ENCODE results near the gene METTL13. TPM values are rescaled to one million over a fixed set of nuclear protein-coding genes. Genes with fewer than 3 reads are reported as not detected.

Gene METTL13
- total and polyA plus RNA-seq, 9 of the 15 experiments (the other 6 are each of a cell fraction or from before 2014, with no cell fraction given) = 18.9 to 78.9 (median 54.9) TPM

GRCh38 chr1:171780583-171781175, 781 bp upstream of the METTL13 start:
- intact Hi-C loops (cut with micrococcal nuclease) = loop anchor here (1.0 to 2.0 kb wide), 3 partner anchors 18 to 134 kb away; partner anchors contain the start of gene VAMP4
- Histone ChIP-seq H3K27me3 (ENCODE audit: control insufficient read depth in 2 of 2, insufficient read depth in 2 of 2, low read length in 2 of 2) (no peaks in the 10 kb centered on the region), H3K79me2 (ENCODE audit: control insufficient read depth, insufficient read depth, low read length) (peaks cover 42% of the 10 kb centered on the region), H3K4me1 (replicated peaks in 1 of 2; ENCODE audit: control insufficient read depth in 2 of 2, insufficient read depth in 2 of 2, low read length in 2 of 2) (peaks cover 14 to 28% of the 10 kb centered on the region in 2 experiments; a peak in 4 of 5 replicates), H4K20me1 (replicated peaks; ENCODE audit: control insufficient read depth, insufficient read depth, low read length) (no peaks in the 10 kb centered on the region), H3K9me3 (replicated peaks; ENCODE audit: control insufficient read depth, insufficient read depth, low read depth, low read length) (peaks cover 4% of the 10 kb centered on the region; the same call in 1 of the 2 replicates), H3K36me3 (ENCODE audit: control insufficient read depth, insufficient read depth, low read length) (peaks cover 33% of the 10 kb centered on the region), H3K4me2 (ENCODE audit: insufficient read depth, low read length) (peak overlapping the region; percentile 96), H3K4me3 (peak overlapping the region; percentile 39), H3K9ac (ENCODE audit: insufficient read depth in 1 of 2, low read depth in 2 of 2, low read length in 2 of 2) (peak overlapping the region; percentile 76 to 94), H2AFZ (ENCODE audit: low read depth, low read length) (peak overlapping the region; percentile 95), H3K27ac (ENCODE audit: extremely low read depth, low read depth, low read length) (peak overlapping the region; percentile 97), H3K9me1 (ENCODE audit: control insufficient read depth, insufficient read depth, low read length) (peaks cover 3% of the 10 kb centered on the region)
- ChIA-PET POLR2A (interaction anchor here (0.9 to 2.1 kb wide), 6 partner anchors 18 to 38 kb away, joined by 3 to 11 read pairs (median 4); no protein-coding TSS in a partner anchor), CTCF (ENCODE audit: low intra/inter-chr PET ratio) (no interaction called here)
- BruUV-seq (replicated peaks) = TSS peak; percentile 96
- 24% methylated on average over 10 of the region's 11 CpGs for WGBS (ENCODE audit: insufficient coverage, low coverage, missing lambda C conversion rate)
- no peak for DNase-seq (ENCODE audit: extremely low read depth in 1 of 4, low spot score in 3 of 4)
- no peak for ATAC-seq
- in situ Hi-C loops (cut with MboI) = no loop called here
- no peak for FAIRE-seq
- TF ChIP-seq MCM5 (IDR thresholded peaks at IDR 0.05; ENCODE audit: low read depth) (no peak), MED1 (CRISPR knock-in tag; IDR thresholded peaks at IDR 0.05; ENCODE audit: borderline replicate concordance) (no peak), LEF1 (IDR thresholded peaks at IDR 0.05) (peak; percentile 57), ZEB2 (IDR thresholded peaks at IDR 0.05) (peak; percentile 46; the same call in 1 of the 2 replicates), GTF2E2 (tag; IDR thresholded peaks at IDR 0.05) (peak; percentile 79; the same call in 1 of the 2 replicates), SMARCA4 (IDR thresholded peaks at IDR 0.05) (peak; percentile 51), AFF1 (IDR thresholded peaks at IDR 0.05; ENCODE audit: low read depth in 1 of 2, partially characterized antibody in 2 of 2) (peak in 1 of 2 experiments; percentile 79), RFX7 (CRISPR knock-in tag; IDR thresholded peaks at IDR 0.05) (peak; percentile 56; the same call in 1 of the 2 replicates)
- TF ChIP-seq, protein P1, sequence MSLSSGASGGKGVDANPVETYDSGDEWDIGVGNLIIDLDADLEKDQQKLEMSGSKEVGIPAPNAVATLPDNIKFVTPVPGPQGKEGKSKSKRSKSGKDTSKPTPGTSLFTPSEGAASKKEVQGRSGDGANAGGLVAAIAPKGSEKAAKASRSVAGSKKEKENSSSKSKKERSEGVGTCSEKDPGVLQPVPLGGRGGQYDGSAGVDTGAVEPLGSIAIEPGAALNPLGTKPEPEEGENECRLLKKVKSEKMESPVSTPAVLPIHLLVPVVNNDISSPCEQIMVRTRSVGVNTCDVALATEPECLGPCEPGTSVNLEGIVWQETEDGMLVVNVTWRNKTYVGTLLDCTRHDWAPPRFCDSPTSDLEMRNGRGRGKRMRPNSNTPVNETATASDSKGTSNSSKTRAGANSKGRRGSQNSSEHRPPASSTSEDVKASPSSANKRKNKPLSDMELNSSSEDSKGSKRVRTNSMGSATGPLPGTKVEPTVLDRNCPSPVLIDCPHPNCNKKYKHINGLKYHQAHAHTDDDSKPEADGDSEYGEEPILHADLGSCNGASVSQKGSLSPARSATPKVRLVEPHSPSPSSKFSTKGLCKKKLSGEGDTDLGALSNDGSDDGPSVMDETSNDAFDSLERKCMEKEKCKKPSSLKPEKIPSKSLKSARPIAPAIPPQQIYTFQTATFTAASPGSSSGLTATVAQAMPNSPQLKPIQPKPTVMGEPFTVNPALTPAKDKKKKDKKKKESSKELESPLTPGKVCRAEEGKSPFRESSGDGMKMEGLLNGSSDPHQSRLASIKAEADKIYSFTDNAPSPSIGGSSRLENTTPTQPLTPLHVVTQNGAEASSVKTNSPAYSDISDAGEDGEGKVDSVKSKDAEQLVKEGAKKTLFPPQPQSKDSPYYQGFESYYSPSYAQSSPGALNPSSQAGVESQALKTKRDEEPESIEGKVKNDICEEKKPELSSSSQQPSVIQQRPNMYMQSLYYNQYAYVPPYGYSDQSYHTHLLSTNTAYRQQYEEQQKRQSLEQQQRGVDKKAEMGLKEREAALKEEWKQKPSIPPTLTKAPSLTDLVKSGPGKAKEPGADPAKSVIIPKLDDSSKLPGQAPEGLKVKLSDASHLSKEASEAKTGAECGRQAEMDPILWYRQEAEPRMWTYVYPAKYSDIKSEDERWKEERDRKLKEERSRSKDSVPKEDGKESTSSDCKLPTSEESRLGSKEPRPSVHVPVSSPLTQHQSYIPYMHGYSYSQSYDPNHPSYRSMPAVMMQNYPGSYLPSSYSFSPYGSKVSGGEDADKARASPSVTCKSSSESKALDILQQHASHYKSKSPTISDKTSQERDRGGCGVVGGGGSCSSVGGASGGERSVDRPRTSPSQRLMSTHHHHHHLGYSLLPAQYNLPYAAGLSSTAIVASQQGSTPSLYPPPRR (CRISPR knock-in tag; IDR thresholded peaks at IDR 0.05; ENCODE audit: borderline replicate concordance) = 0 out of 2 replicates have a peak, but pooled peaks have one; percentile 51
- TF ChIP-seq, protein P2, sequence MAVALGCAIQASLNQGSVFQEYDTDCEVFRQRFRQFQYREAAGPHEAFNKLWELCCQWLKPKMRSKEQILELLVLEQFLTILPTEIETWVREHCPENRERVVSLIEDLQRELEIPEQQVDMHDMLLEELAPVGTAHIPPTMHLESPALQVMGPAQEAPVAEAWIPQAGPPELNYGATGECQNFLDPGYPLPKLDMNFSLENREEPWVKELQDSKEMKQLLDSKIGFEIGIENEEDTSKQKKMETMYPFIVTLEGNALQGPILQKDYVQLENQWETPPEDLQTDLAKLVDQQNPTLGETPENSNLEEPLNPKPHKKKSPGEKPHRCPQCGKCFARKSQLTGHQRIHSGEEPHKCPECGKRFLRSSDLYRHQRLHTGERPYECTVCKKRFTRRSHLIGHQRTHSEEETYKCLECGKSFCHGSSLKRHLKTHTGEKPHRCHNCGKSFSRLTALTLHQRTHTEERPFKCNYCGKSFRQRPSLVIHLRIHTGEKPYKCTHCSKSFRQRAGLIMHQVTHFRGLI (CRISPR knock-in tag; IDR thresholded peaks at IDR 0.05) = no peak
